Measurements from ENCODE around the gene USP10.

USP10 gene

GRCh38 chr16:84810518-84811273, 110.9 kb downstream of the USP10 start:
- H3K27ac ChIP-seq: no peak overlapping the region
- no peak for TF ChIP-seq CTCF (IDR thresholded peaks at IDR 0.05)
- TF ChIP-seq ZFX (IDR thresholded peaks at IDR 0.05; ENCODE audit: borderline replicate concordance): no peak

GRCh38 chr16:84811529-84811928, 111.7 kb downstream of the USP10 start:
- H3K27ac ChIP-seq: no peak overlapping the region
- TF ChIP-seq ZFX (IDR thresholded peaks at IDR 0.05; ENCODE audit: borderline replicate concordance): no peak
- TF ChIP-seq CTCF (IDR thresholded peaks at IDR 0.05): no peak

GRCh38 chr16:84813141-84813934, 113.5 kb downstream of the USP10 start:
- TF ChIP-seq CTCF (IDR thresholded peaks at IDR 0.05) (no peak), ZFX (IDR thresholded peaks at IDR 0.05; ENCODE audit: borderline replicate concordance) (no peak)
- H3K27ac ChIP-seq: no peak overlapping the region

- TF ChIP-seq CTCF (IDR thresholded peaks at IDR 0.05) (no peak), ZFX (IDR thresholded peaks at IDR 0.05; ENCODE audit: borderline replicate concordance) (no peak)
- H3K27ac ChIP-seq: no peak overlapping the region
Observed at GRCh38 chr16:84815462-84815861, 115.7 kb downstream of the USP10 start.

- TF ChIP-seq ZFX (IDR thresholded peaks at IDR 0.05; ENCODE audit: borderline replicate concordance): no peak
- TF ChIP-seq CTCF (IDR thresholded peaks at IDR 0.05): no peak
Observed at GRCh38 chr16:84816023-84816422, 116.2 kb downstream of the USP10 start.

GRCh38 chr16:84816485-84816884, 116.7 kb downstream of the USP10 start:
- no peak for TF ChIP-seq CTCF (IDR thresholded peaks at IDR 0.05)
- no peak overlapping the region for H3K27ac ChIP-seq

More at GRCh38 chr16:84816023-84816422, 116.2 kb downstream of the USP10 start:
- H3K27ac ChIP-seq: no peak overlapping the region

- no peak for TF ChIP-seq ZFX (IDR thresholded peaks at IDR 0.05; ENCODE audit: borderline replicate concordance)
- TF ChIP-seq CTCF (IDR thresholded peaks at IDR 0.05): no peak
- H3K27ac ChIP-seq: no peak overlapping the region
Observed at GRCh38 chr16:84817206-84817605, 117.4 kb downstream of the USP10 start.

Measured in 22Rv1 (cell line).